ENCODE measurements around the gene COG5. TPM values are rescaled to one million over a fixed set of nuclear protein-coding genes. Genes with fewer than 3 reads are reported as not detected.

COG5 gene
- total RNA-seq, 1 experiment from 2014 or later: 23.6 TPM

GRCh38 chr7:107439025-107439424, 124.7 kb downstream of the COG5 start:
- H3K36me3 Mint-ChIP-seq (ENCODE audit: insufficient read depth, unreplicated experiment): no peaks in the 10 kb centered on the region
- H3K4me1 Mint-ChIP-seq (ENCODE audit: low read depth, unreplicated experiment): no peaks in the 10 kb centered on the region
- no peak for DNase-seq
- TF ChIP-seq CTCF (IDR thresholded peaks at IDR 0.05; ENCODE audit: unreplicated experiment): no peak
- intact Hi-C loops (cut with micrococcal nuclease; ENCODE audit: unreplicated experiment): no loop called here
- CTCF ChIA-PET: no interaction called here
- H3K9me3 Mint-ChIP-seq (ENCODE audit: low read depth, unreplicated experiment): no peaks in the 10 kb centered on the region
- H3K4me3 Mint-ChIP-seq (ENCODE audit: low read depth, unreplicated experiment): no peak overlapping the region
- H3K27me3 Mint-ChIP-seq (ENCODE audit: unreplicated experiment): no peaks in the 10 kb centered on the region
- BruUV-seq (replicated peaks): no TSS peak
- no peak overlapping the region for H3K27ac Mint-ChIP-seq (ENCODE audit: unreplicated experiment)

GRCh38 chr7:107435749-107436148, 128.0 kb downstream of the COG5 start:
- CTCF ChIA-PET: no interaction called here
- TF ChIP-seq CTCF (IDR thresholded peaks at IDR 0.05; ENCODE audit: unreplicated experiment): no peak
- H3K27ac Mint-ChIP-seq (ENCODE audit: unreplicated experiment): no peak overlapping the region
- no peak overlapping the region for H3K4me3 Mint-ChIP-seq (ENCODE audit: low read depth, unreplicated experiment)
- intact Hi-C loops (cut with micrococcal nuclease; ENCODE audit: unreplicated experiment): no loop called here
- no peak for DNase-seq
- BruUV-seq (replicated peaks): no TSS peak
- no peaks in the 10 kb centered on the region for H3K4me1 Mint-ChIP-seq (ENCODE audit: low read depth, unreplicated experiment)
- peaks cover 6% of the 10 kb centered on the region for H3K9me3 Mint-ChIP-seq (ENCODE audit: low read depth, unreplicated experiment)
- H3K36me3 Mint-ChIP-seq (ENCODE audit: insufficient read depth, unreplicated experiment): no peaks in the 10 kb centered on the region
- H3K27me3 Mint-ChIP-seq (ENCODE audit: unreplicated experiment): no peaks in the 10 kb centered on the region

GRCh38 chr7:107432261-107432660, 131.5 kb downstream of the COG5 start:
- no peaks in the 10 kb centered on the region for H3K4me1 Mint-ChIP-seq (ENCODE audit: low read depth, unreplicated experiment)
- TF ChIP-seq CTCF (IDR thresholded peaks at IDR 0.05; ENCODE audit: unreplicated experiment): no peak
- no peaks in the 10 kb centered on the region for H3K36me3 Mint-ChIP-seq (ENCODE audit: insufficient read depth, unreplicated experiment)
- H3K9me3 Mint-ChIP-seq (ENCODE audit: low read depth, unreplicated experiment): peaks cover 6% of the 10 kb centered on the region
- no peak overlapping the region for H3K27ac Mint-ChIP-seq (ENCODE audit: unreplicated experiment)
- H3K4me3 Mint-ChIP-seq (ENCODE audit: low read depth, unreplicated experiment): no peak overlapping the region
- no TSS peak for BruUV-seq (replicated peaks)
- intact Hi-C loops (cut with micrococcal nuclease; ENCODE audit: unreplicated experiment): no loop called here
- no peaks in the 10 kb centered on the region for H3K27me3 Mint-ChIP-seq (ENCODE audit: unreplicated experiment)
- DNase-seq: no peak
- CTCF ChIA-PET: no interaction called here

GRCh38 chr7:107430057-107430456, 133.7 kb downstream of the COG5 start:
- intact Hi-C loops (cut with micrococcal nuclease; ENCODE audit: unreplicated experiment): no loop called here
- Mint-ChIP-seq H3K27me3 (ENCODE audit: unreplicated experiment) (no peaks in the 10 kb centered on the region), H3K36me3 (ENCODE audit: insufficient read depth, unreplicated experiment) (no peaks in the 10 kb centered on the region), H3K4me1 (ENCODE audit: low read depth, unreplicated experiment) (no peaks in the 10 kb centered on the region), H3K27ac (ENCODE audit: unreplicated experiment) (no peak overlapping the region), H3K4me3 (ENCODE audit: low read depth, unreplicated experiment) (no peak overlapping the region), H3K9me3 (ENCODE audit: low read depth, unreplicated experiment) (peaks cover 6% of the 10 kb centered on the region)
- no peak for TF ChIP-seq CTCF (IDR thresholded peaks at IDR 0.05; ENCODE audit: unreplicated experiment)
- CTCF ChIA-PET: no interaction called here
- no peak for DNase-seq
- BruUV-seq (replicated peaks): no TSS peak

GRCh38 chr7:107428642-107429041, 135.1 kb downstream of the COG5 start:
- intact Hi-C loops (cut with micrococcal nuclease; ENCODE audit: unreplicated experiment): no loop called here
- H3K27ac Mint-ChIP-seq (ENCODE audit: unreplicated experiment): no peak overlapping the region
- no peak for DNase-seq
- no peak for TF ChIP-seq CTCF (IDR thresholded peaks at IDR 0.05; ENCODE audit: unreplicated experiment)
- H3K27me3 Mint-ChIP-seq (ENCODE audit: unreplicated experiment): no peaks in the 10 kb centered on the region
- CTCF ChIA-PET: no interaction called here
- no peaks in the 10 kb centered on the region for H3K4me1 Mint-ChIP-seq (ENCODE audit: low read depth, unreplicated experiment)
- H3K9me3 Mint-ChIP-seq (ENCODE audit: low read depth, unreplicated experiment): peaks cover 6% of the 10 kb centered on the region
- BruUV-seq (replicated peaks): no TSS peak
- H3K4me3 Mint-ChIP-seq (ENCODE audit: low read depth, unreplicated experiment): no peak overlapping the region
- H3K36me3 Mint-ChIP-seq (ENCODE audit: insufficient read depth, unreplicated experiment): no peaks in the 10 kb centered on the region

Measured in Calu3 (cell line).